GM18520 (cell line): ENCODE data around the gene OTUB2.

Source experiments
- ATAC-seq: cut with Tn5 transposase; IDR thresholded peaks from one replicate; pipeline ENCODE4 v1.9.1; 2021; ENCODE audit not compliant: unreplicated experiment

The OTUB2 gene

DNA sequence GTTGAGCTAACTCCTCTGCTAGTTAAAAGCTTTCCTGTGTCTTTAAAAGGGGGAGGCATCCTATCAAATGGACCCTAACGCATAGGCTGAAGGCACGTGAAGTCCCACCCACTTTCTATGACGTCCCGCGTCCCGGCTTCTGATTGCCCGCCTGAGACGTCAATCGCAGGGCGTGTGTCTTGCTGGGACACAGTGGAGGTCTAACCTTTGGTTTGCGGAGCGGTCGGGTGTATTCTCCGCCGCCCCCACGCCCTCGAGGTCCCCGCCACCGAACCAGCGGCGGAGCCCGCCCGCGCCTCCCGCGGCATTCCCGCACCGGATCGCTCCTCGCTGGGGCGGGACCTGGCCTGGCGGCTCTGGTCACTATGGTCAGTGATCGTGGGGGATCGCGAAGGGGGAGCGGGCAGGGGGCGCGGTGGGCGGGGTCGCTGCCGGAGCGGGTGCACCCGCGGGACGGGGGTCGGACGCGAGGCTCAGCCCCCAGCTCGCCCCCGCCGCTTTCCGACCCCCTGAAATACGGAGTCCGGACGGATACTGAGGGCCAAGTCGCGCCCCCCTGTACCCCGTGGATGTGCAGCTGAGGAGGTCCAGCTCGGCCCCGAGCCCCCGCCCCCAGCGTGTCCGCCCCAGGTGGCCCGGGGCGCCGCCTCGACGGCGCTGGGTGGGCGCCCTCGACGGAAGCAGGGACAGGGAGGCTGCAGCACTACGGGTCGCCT, at the start of gene OTUB2:
TSS of gene OTUB2 (plus strand) at position 168 of the 716 bp plus-strand sequence. CDS start at position 366, 198 bp downstream.
- ATAC-seq = peak; percentile 100

DNA sequence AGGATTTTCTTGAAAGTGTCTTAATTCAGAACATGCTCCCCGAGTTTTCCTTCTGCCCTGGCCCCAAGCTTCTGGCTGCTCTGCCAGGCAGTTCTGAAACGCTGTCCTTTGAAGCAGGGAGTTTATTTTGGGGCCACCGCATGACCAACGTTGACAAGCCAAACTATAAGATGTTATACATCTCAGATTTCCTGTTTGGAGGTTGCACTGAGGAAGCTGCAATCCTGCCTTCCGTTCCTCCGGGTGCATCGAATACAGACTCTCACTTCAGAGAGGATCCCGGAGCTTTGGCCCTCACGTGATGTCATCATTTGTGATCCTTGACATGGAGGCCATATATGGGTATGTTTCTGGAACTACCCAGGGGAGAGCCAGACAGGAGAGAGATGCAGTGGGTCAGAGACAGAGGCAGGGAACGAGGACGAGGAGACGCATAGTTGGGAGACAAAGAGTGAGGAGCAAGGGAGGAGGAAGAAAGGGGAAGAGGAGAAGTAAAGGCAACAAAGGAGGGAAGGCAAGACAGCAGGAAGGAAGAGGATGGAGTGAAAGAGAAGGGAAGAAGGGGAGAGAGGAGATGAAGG, 49.6 kb upstream of the OTUB2 start, which contains the start of gene ASB2:
TSS of gene ASB2 (minus strand) at position 94 of the 581 bp plus-strand sequence. CDS start 12,031 bp downstream, outside the sequence.
- no peak for ATAC-seq

DNA sequence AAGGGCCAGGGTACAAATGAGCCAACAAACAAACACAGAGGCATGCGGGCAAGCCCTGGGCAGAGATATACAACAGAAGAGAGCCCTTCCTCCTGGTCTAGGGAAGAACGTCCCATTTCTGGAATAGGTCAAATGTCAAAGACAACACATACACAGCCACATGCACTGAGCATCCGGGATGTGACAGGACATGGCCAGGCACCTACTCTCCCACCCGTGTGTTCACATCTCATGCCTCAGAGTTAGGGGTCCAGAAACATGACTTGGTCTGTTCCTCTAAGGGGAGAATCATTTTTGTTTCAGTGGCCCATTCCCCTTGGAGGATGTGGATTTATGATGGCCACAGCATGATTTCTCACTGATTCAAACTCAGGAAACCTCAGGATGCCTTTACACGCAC, 49.0 kb upstream of the OTUB2 start:
- no peak for ATAC-seq

DNA sequence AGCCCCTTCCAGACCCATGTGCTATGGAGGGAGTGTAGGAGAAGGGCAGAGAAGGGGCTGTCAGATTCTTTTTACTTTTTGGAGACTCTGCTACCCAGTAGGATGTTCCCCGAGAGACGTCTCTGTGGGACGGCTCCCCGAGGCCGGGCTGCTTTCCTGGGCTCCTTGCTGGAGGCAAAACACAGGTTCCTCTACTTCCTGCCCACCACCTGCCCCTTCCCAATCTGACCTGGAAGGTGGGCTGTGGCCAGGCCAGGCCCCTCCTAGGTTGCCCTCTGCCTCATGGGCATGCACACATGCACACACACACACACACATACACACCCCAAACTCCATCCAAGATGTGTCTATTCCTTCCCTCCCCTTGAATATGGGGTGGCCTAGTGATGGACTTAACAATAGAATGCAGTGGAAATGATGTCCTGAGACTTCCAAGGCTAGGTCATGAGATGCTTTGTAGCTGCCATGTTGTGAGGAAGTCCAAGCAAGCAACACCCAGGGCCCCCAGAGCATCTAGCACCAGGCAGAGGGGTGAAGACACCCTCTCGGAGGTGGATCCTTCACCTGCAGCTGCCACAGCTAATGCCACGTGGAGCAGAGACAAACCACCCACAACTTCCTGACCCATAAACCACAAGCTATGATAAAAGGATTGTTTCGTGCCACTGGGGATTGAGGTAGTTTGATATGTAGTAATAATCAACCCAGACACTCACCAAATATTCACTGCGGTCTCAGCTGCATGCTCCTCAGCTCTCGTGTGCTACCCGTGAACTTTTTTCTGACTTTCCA, 48.2 kb upstream of the OTUB2 start:
- peak; percentile 27 for ATAC-seq

DNA sequence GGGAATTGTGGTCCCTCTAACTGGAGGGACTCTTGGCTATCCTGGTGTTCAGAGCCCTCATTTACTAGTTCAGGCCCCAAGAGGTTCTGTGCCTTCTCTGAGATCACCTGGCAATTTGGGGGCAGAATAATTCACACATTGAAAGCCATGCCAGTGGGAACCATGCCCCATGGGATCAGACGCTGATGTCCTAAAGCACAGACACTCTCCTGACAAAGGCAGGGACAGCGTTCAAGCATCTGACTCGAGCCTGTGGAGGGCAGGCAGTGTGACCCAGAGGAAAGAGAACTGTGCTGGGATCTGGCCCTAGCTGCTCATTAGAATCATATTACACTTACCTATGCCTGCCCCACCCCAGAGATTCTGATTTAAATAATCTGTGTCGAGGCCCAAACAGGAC, 47.4 kb upstream of the OTUB2 start:
- no peak for ATAC-seq

DNA sequence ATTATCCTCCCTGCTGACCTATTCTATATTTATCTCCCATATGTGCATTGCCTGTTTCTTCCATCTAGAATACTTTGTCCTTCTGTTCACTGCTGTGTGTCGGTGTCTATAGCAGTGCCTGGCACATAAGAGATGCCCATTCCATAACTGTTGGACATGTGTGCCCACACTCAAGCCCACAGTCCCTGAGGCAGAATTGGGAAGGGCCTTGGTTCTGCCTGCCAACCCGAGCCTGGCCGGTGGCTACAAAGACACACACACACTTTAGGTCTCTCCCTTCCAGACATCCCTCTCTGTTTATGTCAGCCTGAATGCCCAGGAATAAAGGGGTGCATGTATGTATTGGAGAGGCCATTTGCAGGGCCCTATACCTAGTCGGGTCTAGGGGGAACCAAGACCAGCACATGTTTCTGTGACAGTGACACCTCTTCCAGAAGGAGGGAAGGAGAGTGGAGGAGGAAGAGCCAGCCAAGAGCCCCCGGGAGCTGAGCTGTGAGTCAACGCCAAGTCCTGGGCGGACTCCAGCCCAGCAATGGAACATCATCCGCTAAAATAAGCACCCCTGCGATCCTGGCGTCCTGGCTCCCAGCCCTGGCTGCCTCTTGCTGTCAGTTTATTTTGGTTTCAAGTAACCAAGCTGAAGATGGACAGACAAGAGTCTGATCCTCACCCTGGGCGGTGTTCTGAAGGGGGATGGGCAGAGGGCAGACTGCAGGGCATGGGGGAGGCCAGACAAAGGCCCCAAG, 45.5 kb upstream of the OTUB2 start:
- no peak for ATAC-seq

DNA sequence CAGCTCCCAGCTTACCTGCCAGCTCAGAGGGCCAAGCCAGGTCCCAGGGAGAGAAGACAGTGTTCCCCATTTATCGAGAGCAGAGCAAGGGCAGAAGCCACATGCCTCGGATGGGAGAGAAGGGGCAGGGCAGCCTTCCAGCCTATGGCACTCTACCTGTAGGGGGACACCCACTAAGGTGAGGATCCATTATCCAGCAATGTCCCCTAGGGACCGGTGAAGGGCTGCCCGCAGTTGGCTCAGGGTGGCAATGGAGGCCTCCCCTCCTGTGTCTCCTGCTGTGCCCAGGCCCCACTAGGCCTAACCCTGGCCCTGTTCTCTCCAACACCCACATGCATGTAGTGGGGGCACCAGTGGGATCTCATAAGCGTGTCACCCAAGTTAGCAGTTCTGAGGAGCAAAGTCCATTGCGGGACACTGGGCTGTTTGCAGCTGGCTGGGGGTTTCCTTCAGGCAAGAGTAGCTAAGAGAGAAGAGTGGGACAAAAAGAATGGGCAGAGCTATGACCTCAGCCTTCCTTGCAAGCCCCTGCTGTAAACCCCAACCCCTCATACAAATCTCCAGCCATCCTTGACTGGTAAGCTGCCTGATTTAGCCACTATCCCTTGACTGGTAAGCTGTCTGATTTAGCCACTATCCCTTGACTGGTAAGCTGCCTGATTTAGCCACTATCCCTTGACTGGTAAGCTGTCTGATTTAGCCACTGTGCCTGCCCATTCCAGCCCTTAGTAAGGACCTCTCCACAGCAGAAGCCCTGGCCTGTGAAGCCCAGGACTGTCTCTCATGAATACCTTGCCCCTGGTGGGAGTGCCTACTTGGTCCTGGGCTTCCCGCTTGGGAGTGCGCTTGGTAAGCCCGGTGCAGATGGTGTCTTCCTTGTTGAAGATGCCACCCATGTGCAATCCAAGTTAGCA, 44.6 kb upstream of the OTUB2 start:
- ATAC-seq = no peak

GRCh38 chr14:93982230-93983007, 43.7 kb upstream of the OTUB2 start:
- no peak for ATAC-seq

GRCh38 chr14:93984070-93984469, 42.1 kb upstream of the OTUB2 start:
- ATAC-seq = no peak

DNA sequence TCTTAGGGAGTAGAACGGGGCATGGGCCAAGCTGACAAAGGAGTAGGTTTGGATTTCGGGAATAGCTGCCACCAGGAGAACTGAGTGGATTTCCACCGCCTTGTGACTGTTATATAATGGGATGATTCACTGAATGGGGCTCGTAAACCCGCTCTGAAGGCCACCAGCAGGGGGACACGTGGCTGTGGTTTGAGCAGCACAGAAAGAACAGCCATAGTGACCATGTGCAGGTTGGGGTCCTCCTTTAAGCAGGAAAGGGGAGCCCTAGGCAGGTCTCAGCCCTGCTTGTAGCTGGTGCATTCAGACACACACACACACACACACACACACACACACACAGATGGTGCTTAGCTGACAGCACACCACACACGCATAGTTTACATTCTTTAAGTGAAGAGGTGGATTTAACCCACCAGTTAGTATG, 41.1 kb upstream of the OTUB2 start:
- ATAC-seq = no peak

GRCh38 chr14:93986955-93987354, 39.2 kb upstream of the OTUB2 start:
- ATAC-seq = no peak

- no peak for ATAC-seq
Observed at GRCh38 chr14:93987376-93987775, 38.8 kb upstream of the OTUB2 start.

GRCh38 chr14:93987815-93988476, 38.2 kb upstream of the OTUB2 start:
- ATAC-seq = no peak

GRCh38 chr14:93989939-93990338, 36.2 kb upstream of the OTUB2 start:
- peak; percentile 68 for ATAC-seq

DNA sequence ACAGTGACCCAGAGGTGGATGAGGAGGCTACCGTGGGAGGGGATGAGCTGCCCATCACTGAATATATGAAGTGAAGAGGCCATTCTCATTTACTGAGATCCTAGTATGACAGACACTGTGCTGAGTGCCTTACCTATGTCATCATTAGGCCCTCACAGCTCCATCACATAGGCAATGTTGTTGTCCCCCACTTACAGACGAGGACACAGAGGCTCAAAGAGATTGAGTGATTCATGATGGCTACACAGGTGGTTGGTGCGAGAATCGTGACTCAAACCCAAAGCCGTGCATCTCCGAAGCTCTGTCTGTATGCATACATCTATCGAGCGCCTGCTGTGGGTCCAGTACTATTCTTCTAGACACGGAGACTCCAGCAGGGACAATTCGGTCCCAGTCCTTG, 34.9 kb upstream of the OTUB2 start:
- ATAC-seq = no peak

GRCh38 chr14:93991649-93992048, 34.5 kb upstream of the OTUB2 start:
- no peak for ATAC-seq

DNA sequence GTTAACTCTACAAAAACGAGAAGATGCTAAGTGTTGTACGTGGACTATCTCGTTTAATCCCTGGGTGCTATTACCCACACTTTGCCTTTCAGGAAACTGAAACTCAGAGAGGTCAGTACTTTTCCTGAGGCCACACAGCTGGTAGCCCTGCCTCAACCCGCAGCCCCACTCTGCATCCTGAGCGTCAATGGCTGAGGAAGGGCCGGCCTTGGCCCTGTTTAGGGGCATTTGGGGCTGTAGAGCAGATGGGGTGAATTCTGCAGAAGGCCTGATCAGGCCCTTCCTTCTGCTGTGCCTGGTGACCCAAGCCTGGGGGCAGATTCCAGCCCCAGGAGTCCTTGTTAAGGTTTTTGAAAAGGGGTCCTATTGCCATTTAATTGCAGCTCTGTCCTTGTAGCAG, 32.8 kb upstream of the OTUB2 start:
- no peak for ATAC-seq

DNA sequence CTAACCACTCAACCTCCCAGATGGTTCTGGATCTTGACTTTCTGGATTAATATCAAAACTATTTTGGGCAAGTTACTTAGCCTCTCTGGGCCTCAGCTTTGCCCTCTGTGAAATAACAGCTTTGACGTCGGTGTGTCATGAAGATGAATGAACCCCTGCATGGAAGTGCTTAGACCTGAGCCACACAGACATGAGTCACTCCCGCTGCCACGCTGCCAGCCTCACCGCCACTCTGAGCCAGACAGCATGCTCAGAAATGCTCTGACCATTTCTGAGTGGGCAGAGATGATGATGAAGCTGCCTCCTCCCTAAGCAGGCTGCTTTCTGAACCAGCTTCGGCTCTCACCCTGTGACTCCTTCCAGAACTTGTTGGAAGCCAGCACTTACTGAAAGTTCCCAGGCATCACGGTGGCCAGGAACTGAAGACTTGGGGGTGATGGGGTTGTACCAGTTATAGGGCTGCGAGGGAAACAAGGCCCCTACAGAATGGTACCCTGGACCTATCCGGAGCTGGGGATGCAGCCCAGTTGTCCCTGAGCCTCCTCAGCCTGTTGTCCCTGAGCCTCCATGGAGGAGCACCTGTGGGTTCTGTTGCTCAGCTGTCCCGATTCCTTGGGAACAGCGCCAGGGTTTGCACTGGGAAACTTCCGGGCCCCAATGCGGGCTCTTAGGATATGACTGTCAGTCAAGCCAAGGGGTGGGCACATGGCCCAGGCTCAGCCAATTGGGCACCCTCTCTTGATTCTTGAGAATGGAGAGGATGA, 31.0 kb upstream of the OTUB2 start:
- no peak for ATAC-seq
